Stimulated activated CD8-positive, alpha-beta memory T cell treated with anti-CD3 and anti-CD28 coated beads, Interleukin-4, amount 100 ng/mL, for 24 hours (primary cell): ENCODE measurements around the gene PXDN.
"Not testable (repeated sequence)": the region's sequence is repeated elsewhere in the genome, so short reads cannot be mapped to it uniquely, and the experiment has no call there.

Experiments
- DNase-seq: peaks from one replicate; pipeline ENCODE4 v3.0.0-alpha.2; 2020; ENCODE audit warnings: low read depth

PXDN gene

DNA sequence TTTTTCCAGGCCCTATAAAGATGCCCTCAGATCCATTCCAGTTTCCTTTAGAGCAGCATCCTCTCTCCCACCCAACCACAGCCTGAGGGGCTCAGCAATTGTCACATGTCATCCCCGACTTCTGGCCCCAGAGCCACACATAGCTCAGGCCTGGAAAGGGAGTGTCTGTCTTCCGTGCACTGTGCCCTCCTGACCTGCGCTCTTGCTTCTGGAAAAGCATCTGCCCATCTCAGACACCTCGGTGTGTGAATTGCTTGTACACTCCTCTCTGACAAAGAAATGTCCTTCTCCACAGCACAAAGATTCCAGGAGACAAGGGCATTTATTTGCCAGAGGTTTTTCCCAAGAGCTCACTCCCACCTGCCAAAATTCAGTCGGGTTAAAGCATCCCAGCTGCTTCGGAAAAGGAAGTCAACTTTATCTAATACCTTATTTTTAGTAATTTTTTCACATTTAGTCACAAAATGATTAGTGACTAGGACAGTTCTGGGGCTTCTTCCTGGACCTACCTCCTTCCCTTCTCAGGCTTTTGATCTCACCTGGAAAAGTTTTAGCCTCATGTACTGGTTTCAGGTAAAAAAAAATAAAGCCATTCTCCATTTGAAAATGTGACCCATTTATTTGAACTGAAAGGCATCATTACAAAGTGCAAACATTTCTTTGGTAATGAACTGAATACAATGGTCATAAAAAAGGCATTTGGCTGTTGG is 112.9 kb downstream of the PXDN start:
- DNase-seq = no peak

GRCh38 chr2:1628893-1629292 is 115.4 kb downstream of the PXDN start:
- DNase-seq = no peak

- DNase-seq = no peak
These were observed 116.5 kb downstream of the PXDN start for GRCh38 chr2:1627628-1628381.

DNA sequence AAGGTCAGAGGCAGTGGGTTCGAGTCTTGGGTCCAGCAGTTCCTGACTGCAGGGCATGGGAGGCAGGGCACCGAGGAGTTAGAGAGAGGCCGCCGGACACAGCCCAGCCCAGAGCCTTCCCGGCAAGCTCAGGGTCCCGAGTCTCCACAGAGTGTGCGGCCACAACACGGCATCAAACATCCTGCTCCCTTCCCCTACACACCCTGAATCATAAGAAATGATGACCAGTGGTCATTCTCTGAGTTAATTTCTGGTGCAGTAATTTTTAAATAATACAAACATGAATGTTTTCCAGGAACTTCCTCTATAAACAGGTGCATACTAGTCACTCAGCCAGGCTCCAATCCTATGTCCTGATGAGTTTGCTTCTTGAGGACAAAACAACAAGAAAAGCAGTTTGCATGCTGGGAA is 118.0 kb downstream of the PXDN start:
- no peak for DNase-seq

GRCh38 chr2:1625281-1626001 is 118.9 kb downstream of the PXDN start:
- no peak for DNase-seq

DNA sequence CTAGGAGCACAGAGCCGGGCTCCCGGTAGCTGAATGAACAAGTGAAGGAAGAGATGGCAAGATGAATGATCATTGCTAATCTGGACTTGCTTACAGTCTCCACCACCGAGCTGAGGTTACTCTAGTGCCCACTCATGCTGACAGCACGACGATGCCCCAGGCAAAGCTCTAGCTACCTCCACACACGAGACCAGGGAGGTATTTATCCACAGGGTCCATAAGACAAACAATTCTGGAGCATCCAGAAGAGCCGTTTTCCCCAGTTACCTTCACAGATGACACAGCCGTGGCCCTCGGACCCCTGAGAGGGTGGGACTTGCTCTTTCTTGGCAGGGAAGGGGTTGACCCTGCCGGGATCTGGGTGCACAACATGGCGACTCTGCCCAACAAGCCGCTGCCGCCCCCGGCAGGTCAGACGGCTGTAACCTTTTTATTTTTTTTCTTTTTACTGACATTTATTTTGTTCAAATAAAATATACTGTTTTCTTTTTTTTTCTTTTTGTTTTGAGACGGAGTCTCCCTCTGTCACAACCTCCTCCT is 120.3 kb downstream of the PXDN start:
- DNase-seq = no peak

GRCh38 chr2:1622521-1623200 is 121.7 kb downstream of the PXDN start:
- no peak for DNase-seq

GRCh38 chr2:1621976-1622375 is 122.3 kb downstream of the PXDN start:
- DNase-seq = not testable (repeated sequence)

GRCh38 chr2:1621501-1621900 is 122.8 kb downstream of the PXDN start:
- no peak for DNase-seq

GRCh38 chr2:1621041-1621440 is 123.3 kb downstream of the PXDN start:
- DNase-seq = no peak

GRCh38 chr2:1620081-1620480 is 124.2 kb downstream of the PXDN start:
- DNase-seq = no peak

DNA sequence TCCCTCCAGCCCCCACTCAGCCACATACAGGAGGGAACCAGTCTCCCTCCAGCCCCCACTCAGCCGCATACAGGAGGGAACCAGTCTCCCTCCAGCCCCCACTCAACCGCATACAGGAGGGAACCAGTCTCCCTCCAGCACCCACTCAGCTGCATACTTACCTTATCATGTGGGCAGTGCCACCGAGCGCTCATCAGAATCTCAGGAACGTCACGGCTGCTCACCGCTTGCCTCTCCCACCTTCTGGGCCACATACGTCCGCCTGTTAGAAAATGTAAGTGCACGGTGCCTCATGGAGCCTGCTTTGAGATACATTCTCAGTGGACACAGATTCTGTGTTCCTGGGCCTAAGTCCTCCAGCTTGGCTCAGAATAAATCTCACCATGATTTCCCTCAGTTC is 124.8 kb downstream of the PXDN start:
- DNase-seq = no peak

DNA sequence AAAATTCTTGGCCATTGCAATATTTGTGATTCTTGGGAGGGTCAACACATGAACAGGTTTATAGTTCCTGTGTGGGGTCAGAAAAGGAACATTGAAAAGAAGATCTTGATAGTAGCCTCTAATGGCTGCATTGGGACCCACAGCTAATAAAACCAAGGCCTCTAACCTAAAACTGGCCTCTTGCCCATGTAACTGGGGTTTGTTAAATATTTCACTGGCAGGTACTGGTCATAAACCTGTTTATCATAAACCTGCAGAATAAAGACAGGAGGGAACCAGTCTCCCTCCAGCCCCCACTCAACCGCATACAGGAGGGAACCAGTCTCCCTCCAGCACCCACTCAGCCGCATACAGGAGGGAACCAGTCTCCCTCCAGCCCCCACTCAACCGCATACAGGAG is 125.3 kb downstream of the PXDN start:
- no peak for DNase-seq

DNA sequence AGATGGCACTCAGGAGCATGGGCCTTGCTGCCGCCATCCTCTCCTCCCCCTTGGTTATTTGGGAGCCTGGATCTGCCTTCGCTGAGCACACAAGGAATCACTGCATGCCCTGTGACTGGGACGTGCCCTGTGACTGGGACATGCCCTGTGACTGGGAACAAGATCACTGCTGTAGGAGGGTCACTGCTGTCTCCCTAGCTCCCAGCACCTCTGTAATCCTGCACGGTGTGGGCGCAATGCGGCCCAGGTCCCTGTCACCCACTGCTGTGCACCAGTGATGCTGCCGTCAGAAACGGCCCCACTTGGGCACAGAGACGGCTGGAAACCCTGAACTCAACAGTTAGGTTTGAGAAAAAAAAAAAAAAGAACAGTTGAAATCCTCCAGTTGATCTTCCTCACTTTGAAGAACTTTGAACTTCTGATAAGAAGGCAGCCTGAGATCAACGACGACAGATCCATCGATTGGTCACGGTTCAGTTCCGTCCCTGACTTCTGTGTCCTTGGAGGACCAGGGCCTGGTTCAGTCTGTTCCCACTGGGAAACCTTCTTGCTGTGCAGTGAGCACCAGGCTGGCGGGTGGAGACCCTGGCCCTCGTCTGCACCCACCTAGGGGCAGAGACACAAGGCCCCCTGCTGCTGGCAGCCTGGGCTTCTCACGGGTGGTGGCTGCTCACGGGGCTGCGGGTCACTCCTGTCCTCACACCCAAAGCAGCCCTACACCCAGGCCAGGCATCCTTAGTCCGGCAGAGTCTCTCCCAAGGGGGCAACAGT is 125.9 kb downstream of the PXDN start:
- DNase-seq = no peak

GRCh38 chr2:1617425-1618021 is 126.8 kb downstream of the PXDN start:
- no peak for DNase-seq

DNA sequence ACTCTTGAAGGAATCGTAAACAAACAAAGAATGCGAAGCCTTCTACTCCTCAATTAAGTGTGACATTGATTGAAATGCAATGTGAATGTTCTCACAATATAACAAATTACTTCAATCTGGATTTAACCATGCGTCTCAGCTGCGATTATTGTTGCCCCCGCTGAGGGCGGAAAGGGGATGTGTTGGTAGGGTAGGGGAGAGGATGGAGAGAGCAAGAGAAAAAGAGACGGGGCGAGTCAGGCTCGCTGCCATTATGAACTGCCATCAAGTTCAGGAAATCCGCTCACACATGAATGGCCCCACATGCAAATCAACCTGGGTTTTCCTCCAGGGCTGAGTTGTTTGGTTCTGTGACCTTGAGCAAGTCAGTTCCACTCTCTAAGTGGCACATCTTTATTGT is 129.8 kb downstream of the PXDN start:
- no peak for DNase-seq

- DNase-seq = no peak
These were observed 130.5 kb downstream of the PXDN start for GRCh38 chr2:1613731-1614354.

DNA sequence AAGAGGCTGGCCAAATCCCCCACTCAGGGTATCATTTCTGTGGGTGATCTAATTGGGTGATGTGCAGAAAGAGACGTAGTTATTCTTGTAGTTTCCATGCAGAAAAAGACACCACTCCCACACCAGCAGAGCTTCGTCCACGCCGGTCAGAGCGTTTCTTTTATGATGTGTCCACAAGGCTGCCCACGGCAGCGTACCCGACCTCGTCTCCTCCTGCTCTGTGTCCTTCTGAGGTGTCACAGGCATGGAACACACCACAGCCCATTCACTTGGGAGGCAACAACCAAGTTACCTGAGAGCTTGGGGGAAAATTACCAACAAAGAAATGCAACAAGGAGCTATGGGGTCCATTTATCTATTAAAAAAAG is 131.3 kb downstream of the PXDN start:
- DNase-seq = no peak

DNA sequence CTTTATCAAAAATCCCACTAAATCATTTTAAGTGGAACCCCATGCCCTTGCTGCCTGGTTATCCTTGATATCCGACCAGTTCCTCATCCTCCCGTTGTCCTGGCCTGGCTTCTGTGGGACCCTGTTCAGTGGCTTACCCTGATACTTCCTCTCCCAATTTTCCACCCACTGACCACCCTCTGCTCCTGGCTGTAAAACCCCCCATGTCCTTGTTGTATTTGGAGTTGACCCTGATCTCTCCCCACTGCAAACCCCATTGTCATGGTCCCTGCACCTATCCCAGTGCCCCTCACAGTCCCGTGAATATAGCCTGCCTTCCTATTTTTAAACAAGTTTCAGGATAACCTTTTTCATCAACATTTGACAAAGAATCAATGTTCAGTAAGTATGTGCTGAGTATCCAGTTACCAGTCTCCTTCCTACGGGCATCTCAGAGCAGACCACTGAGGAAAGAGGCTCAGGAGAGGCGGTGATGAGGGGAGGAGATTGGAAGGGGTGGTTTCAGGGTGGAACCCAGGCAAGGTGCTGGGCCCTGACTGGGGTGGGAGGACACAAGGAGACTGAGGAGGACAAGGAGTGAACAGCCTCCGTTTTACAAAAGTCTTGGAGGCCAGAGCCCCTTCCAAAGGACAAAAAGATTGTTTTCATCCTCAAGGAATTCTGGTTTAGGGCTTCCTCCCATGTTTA is 131.8 kb downstream of the PXDN start:
- no peak for DNase-seq

DNA sequence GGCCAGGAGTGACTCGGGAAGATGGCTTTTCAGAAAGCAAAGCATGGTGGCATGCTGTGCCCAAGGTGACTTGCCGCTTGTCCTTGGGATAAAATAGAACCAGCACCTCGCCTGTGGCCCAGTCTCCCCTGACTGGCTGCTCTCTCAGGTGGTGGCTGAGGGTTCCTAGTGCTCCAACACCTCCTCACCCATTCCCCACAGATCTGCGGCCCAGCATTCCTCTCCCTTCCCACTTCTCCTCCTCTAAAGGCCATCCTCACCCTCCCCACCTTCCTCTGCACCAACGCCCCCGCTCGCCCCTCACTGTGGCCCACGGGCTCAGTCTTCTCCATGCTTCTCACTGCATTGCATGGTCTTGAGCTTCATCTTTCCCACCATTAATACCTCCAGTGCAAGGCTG is 132.4 kb downstream of the PXDN start:
- no peak for DNase-seq
